AG09309 (cell line): ENCODE measurements around the gene GSTM4.
"Not testable (repeated sequence)": the region's sequence is repeated elsewhere in the genome, so short reads cannot be mapped to it uniquely, and the experiment has no call there.

Experiments
- DNase-seq: peaks from one replicate; pipeline ENCODE4 v3.0.0-alpha.2; 2010; ENCODE audit warnings: low read depth
- H3K4me3 ChIP-seq: 2 replicates; pipeline ENCODE4 v1.5.1; 2011; ENCODE audit warnings: mild to moderate bottlenecking, low read depth, low read length, moderate library complexity; ENCODE audit not compliant: control insufficient read depth
- CTCF ChIP-seq: IDR thresholded peaks from 2 replicates; pipeline ENCODE4 v1.5.1; 2011; ENCODE audit warnings: mild to moderate bottlenecking, low read depth, low read length, inconsistent platforms; ENCODE audit not compliant: insufficient read depth, control insufficient read depth; ENCODE audit errors: missing control alignments

Gene GSTM4

GRCh38 chr1:109705411-109705810 lies 49.5 kb downstream of the GSTM4 start:
- no peak for DNase-seq
- no peak for TF ChIP-seq CTCF
- no peak overlapping the region for H3K4me3 ChIP-seq

GRCh38 chr1:109708949-109709348 lies 53.0 kb downstream of the GSTM4 start:
- not testable (repeated sequence) for H3K4me3 ChIP-seq, DNase-seq

- not testable (repeated sequence) for H3K4me3 ChIP-seq, DNase-seq
Observed at GRCh38 chr1:109709822-109710221, 53.9 kb downstream of the GSTM4 start.
